Neural crest cell (in vitro differentiated cells): ENCODE measurements around the gene CYBA. TPM values are rescaled to one million over a fixed set of nuclear protein-coding genes. Genes with fewer than 3 reads are reported as not detected.

Experiments used
- DNase-seq: peaks from one replicate; pipeline ENCODE4 v3.0.0; 2021; ENCODE audit warnings: low read depth, mixed read lengths, low spot score
- H3K27ac Mint-ChIP-seq: one replicate; pipeline ENCODE4 v1.8.0; 2021; ENCODE audit warnings: mild to moderate bottlenecking, mixed read lengths; ENCODE audit not compliant: unreplicated experiment
- H3K27me3 Mint-ChIP-seq: 2 replicates; pipeline ENCODE4 v1.8.0; 2021; ENCODE audit warnings: low read depth, mild to moderate bottlenecking, mixed read lengths
- H3K36me3 Mint-ChIP-seq: 2 replicates; pipeline ENCODE4 v1.8.0; 2021; ENCODE audit warnings: low read depth, mild to moderate bottlenecking, mixed read lengths
- H3K4me1 Mint-ChIP-seq: 2 replicates; pipeline ENCODE4 v1.8.0; 2021; ENCODE audit warnings: mixed read lengths
- H3K4me3 Mint-ChIP-seq: one replicate; pipeline ENCODE4 v1.8.0; 2021; ENCODE audit warnings: mild to moderate bottlenecking, mixed read lengths
- H3K9me3 Mint-ChIP-seq: 2 replicates; pipeline ENCODE4 v1.8.0; 2021; ENCODE audit warnings: mixed read lengths
- CTCF ChIP-seq: fragments of 200-600 bp; sonication (generic); conservative IDR thresholded peaks from 2 replicates; pipeline ENCODE4 v1.5.0; 2021; ENCODE audit warnings: antibody characterized with exemption, mild to moderate bottlenecking
- total RNA-seq: library from RNA; stranded (reverse); gene quantifications from 2 replicates; pipeline ENCODE4 v1.2.1, GENCODE V29; 2021

The CYBA gene
- total RNA-seq, 1 donor from 2014 or later = 22.3 TPM

GRCh38 chr16:88662843-88663606, 12.2 kb upstream of the CYBA start, which contains the start of gene MVD:
MVD (minus strand) TSS chr16:88663091; CDS start chr16:88663080, 11 bp downstream.
- H3K27me3 Mint-ChIP-seq = no peaks in the 10 kb centered on the region
- peak within 1 kb of the TSS; percentile 94 for H3K27ac Mint-ChIP-seq
- no peaks in the 10 kb centered on the region for H3K9me3 Mint-ChIP-seq
- no peaks in the 10 kb centered on the region for H3K36me3 Mint-ChIP-seq
- TF ChIP-seq CTCF = no peak
- H3K4me1 Mint-ChIP-seq = peaks cover 29% of the 10 kb centered on the region
- H3K4me3 Mint-ChIP-seq = peak within 1 kb of the TSS; percentile 97
- peak; percentile 90 for DNase-seq

GRCh38 chr16:88662222-88662842, 11.5 kb upstream of the CYBA start:
- Mint-ChIP-seq H3K27ac (no peak overlapping the region), H3K36me3 (no peaks in the 10 kb centered on the region)
- no peak for DNase-seq

DNA sequence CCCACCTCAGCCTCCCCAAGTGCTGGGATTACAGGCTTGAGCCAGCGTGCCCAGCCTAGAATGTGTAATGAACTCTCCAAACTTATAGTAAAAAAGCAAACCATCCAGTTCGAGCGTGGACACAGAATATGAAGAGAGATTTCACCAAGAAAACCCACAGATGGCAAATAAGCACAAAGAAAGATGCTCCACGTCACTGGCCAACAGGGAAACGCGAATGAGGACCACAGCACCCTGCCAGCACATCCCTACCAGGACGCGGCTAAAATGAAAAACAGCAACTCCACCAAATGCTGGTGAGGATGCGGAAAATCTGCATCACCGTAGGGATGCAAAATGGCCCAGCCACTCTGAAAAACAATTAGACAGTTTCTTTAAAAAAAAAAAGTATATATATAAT, 10.6 kb upstream of the CYBA start:
- TF ChIP-seq CTCF = no peak
- no peaks in the 10 kb centered on the region for H3K27me3 Mint-ChIP-seq
- no peak overlapping the region for H3K27ac Mint-ChIP-seq
- no peak for DNase-seq
- peaks cover 22% of the 10 kb centered on the region for H3K4me1 Mint-ChIP-seq
- H3K4me3 Mint-ChIP-seq = peak overlapping the region; percentile 92
- no peaks in the 10 kb centered on the region for H3K9me3 Mint-ChIP-seq
- H3K36me3 Mint-ChIP-seq = no peaks in the 10 kb centered on the region

More at GRCh38 chr16:88662222-88662842, 11.5 kb upstream of the CYBA start:
- no peaks in the 10 kb centered on the region for H3K27me3 Mint-ChIP-seq
- H3K4me3 Mint-ChIP-seq = peak overlapping the region; percentile 92
- H3K4me1 Mint-ChIP-seq = peaks cover 24% of the 10 kb centered on the region
- TF ChIP-seq CTCF = no peak
- no peaks in the 10 kb centered on the region for H3K9me3 Mint-ChIP-seq

GRCh38 chr16:88659160-88659559, 8.3 kb upstream of the CYBA start:
- Mint-ChIP-seq H3K36me3 (no peaks in the 10 kb centered on the region), H3K9me3 (no peaks in the 10 kb centered on the region), H3K27ac (peak overlapping the region; percentile 62), H3K4me3 (peak overlapping the region; percentile 31), H3K4me1 (peaks cover 15% of the 10 kb centered on the region), H3K27me3 (no peaks in the 10 kb centered on the region)
- no peak for DNase-seq
- no peak for TF ChIP-seq CTCF

DNA sequence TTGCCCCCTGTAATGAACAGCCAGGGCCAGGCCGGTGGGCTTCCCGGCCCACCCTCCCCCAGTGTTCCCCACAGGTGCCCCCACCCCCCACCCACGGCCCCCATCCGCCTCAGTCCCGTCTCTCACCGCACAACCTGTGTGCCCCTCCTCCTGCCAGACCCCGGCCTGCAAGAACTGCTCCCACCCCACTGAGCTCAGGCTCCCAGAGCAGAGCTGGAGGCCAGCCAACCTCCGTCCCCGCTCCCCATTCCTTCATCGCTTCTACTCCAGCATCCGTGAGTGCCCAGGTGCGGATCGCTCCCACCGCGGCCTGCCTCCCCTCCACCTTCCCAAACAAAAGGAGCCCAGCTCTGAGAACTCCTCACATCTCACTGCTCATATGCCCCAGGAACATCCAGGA, 7.9 kb upstream of the CYBA start:
- Mint-ChIP-seq H3K4me3 (peak overlapping the region; percentile 31), H3K36me3 (no peaks in the 10 kb centered on the region), H3K27ac (peak overlapping the region; percentile 62), H3K27me3 (no peaks in the 10 kb centered on the region), H3K4me1 (peaks cover 12% of the 10 kb centered on the region), H3K9me3 (no peaks in the 10 kb centered on the region)
- no peak for DNase-seq
- no peak for TF ChIP-seq CTCF
